Activated T-cell treated with anti-CD3 and anti-CD28 coated beads for 1 hour (primary cell): ENCODE measurements around the gene MRPL4.
"Not testable (repeated sequence)": the region's sequence is repeated elsewhere in the genome, so short reads cannot be mapped to it uniquely, and the experiment has no call there.

Experiments
- DNase-seq: peaks from one replicate; pipeline ENCODE4 v3.0.0-alpha.2; 2020; ENCODE audit warnings: low read depth

The MRPL4 gene

GRCh38 chr19:10262771-10263170 is 10.8 kb downstream of the MRPL4 start:
- no peak for DNase-seq

- DNase-seq = no peak
These were observed 14.7 kb downstream of the MRPL4 start for GRCh38 chr19:10266706-10267105.

GRCh38 chr19:10268071-10268470 is 16.1 kb downstream of the MRPL4 start:
- no peak for DNase-seq

- peak; percentile 87 for DNase-seq
These were observed 17.5 kb downstream of the MRPL4 start for GRCh38 chr19:10269333-10270179.

- DNase-seq = peak; percentile 48
These were observed 18.2 kb downstream of the MRPL4 start for GRCh38 chr19:10270180-10270615.

- peak; percentile 57 for DNase-seq
These were observed 18.8 kb downstream of the MRPL4 start, which contains the start of gene ICAM1 for GRCh38 chr19:10270616-10271394. ICAM1 (plus strand) TSS chr19:10271120; CDS start chr19:10271160, 40 bp downstream.

- DNase-seq = no peak
These were observed 19.6 kb downstream of the MRPL4 start for GRCh38 chr19:10271543-10272086.

- no peak for DNase-seq
These were observed 22.6 kb downstream of the MRPL4 start for GRCh38 chr19:10274589-10274988.

GRCh38 chr19:10277795-10278589 is 26.0 kb downstream of the MRPL4 start:
- DNase-seq = no peak

- no peak for DNase-seq
These were observed 26.9 kb downstream of the MRPL4 start for GRCh38 chr19:10278935-10279334.

GRCh38 chr19:10279737-10280442 is 27.9 kb downstream of the MRPL4 start:
- no peak for DNase-seq

GRCh38 chr19:10282043-10282442 is 30.0 kb downstream of the MRPL4 start:
- DNase-seq = not testable (repeated sequence)

- DNase-seq = no peak
These were observed 31.5 kb downstream of the MRPL4 start for GRCh38 chr19:10283301-10284064.

- no peak for DNase-seq
These were observed 32.3 kb downstream of the MRPL4 start for GRCh38 chr19:10284065-10284959.

- no peak for DNase-seq
These were observed 32.9 kb downstream of the MRPL4 start for GRCh38 chr19:10284960-10285278.

- DNase-seq = no peak
These were observed 33.4 kb downstream of the MRPL4 start for GRCh38 chr19:10285393-10285792.

- DNase-seq = no peak
These were observed 35.1 kb downstream of the MRPL4 start, which contains the start of gene ICAM4 for GRCh38 chr19:10286803-10287737. ICAM4 (plus strand) TSS chr19:10286955; CDS start chr19:10287013, 58 bp downstream.

GRCh38 chr19:10288662-10289166 is 36.7 kb downstream of the MRPL4 start:
- DNase-seq = no peak
